PC-3 (cell line): ENCODE data around the gene NRIP2. TPM values are rescaled to one million over a fixed set of nuclear protein-coding genes. Genes with fewer than 3 reads are reported as not detected.

Experiments
- ATAC-seq: fragments of 200-7000 bp; cut with Tn5 transposase; 2 replicates; pipeline ENCODE4 v1.9.1; 2020; ENCODE audit warnings: mild to moderate bottlenecking, moderate library complexity
- BruUV-seq: library from RNA; stranded (reverse); fragments of 400-500 nt; replicated peaks from 2 replicates; lab custom pipeline; 2021; lab: Mats Ljungman, UMichigan
- CTCF ChIA-PET: fragments of 300-600 bp; sonication (Branson Sonifier 250); formaldehyde crosslinking; loops from one replicate; lab custom pipeline; 2022; ENCODE audit warnings: antibody characterized with exemption; lab: Charles Lee
- POLR2A ChIA-PET: fragments of 300-600 bp; sonication (Branson Sonifier 250); formaldehyde crosslinking; loops from one replicate; lab custom pipeline; 2022; ENCODE audit warnings: antibody characterized with exemption; ENCODE audit not compliant: unreplicated experiment; lab: Charles Lee
- DNase-seq: peaks from one replicate; pipeline ENCODE4 v3.0.0-alpha.2; 2015
- H2AFZ ChIP-seq: fragments of 300-600 bp; sonication (generic); 2 replicates; pipeline ENCODE4 v1.6.0; 2016; ENCODE audit warnings: antibody characterized with exemption, low read length
- H3F3A ChIP-seq: fragments of 300-600 bp; sonication (generic); one replicate; pipeline ENCODE4 v1.6.0; 2017; ENCODE audit warnings: antibody characterized with exemption, low read length, control low read depth, mild to moderate bottlenecking; ENCODE audit not compliant: unreplicated experiment
- H3K27ac ChIP-seq: fragments of 300-600 bp; sonication (generic); 2 replicates; pipeline ENCODE4 v1.5.1; 2016; ENCODE audit warnings: mild to moderate bottlenecking, low read length
- H3K27me3 ChIP-seq: fragments of 300-600 bp; sonication (generic); 2 replicates; pipeline ENCODE4 v1.6.1; 2016; ENCODE audit warnings: low read length, mixed read lengths
- H3K36me3 ChIP-seq: fragments of 300-600 bp; sonication (generic); 2 replicates; pipeline ENCODE4 v1.6.1; 2016; ENCODE audit warnings: low read depth, mixed run types, low read length, mixed read lengths
- H3K4me1 ChIP-seq: fragments of 300-600 bp; sonication (generic); 2 replicates; pipeline ENCODE4 v1.5.1; 2016; ENCODE audit warnings: low read length; ENCODE audit not compliant: insufficient read depth
- H3K4me2 ChIP-seq: fragments of 300-600 bp; sonication (generic); 2 replicates; pipeline ENCODE4 v1.6.0; 2016; ENCODE audit warnings: low read length
- H3K4me3 ChIP-seq: fragments of 300-600 bp; sonication (generic); 2 replicates; pipeline ENCODE4 v1.5.1; 2016; ENCODE audit warnings: mild to moderate bottlenecking, low read length, mixed read lengths
- H3K79me2 ChIP-seq: fragments of 300-600 bp; sonication (generic); 2 replicates; pipeline ENCODE4 v1.6.1; 2017; ENCODE audit warnings: low read length, mixed read lengths
- H3K9ac ChIP-seq: fragments of 300-600 bp; sonication (generic); 2 replicates; pipeline ENCODE4 v1.6.0; 2016; ENCODE audit warnings: mild to moderate bottlenecking, low read length
- H3K9me2 ChIP-seq: fragments of 300-600 bp; sonication (generic); replicated peaks from 2 replicates; pipeline ENCODE4 v1.6.1; 2016; ENCODE audit warnings: mixed run types, low read length, mixed read lengths
- H3K9me3 ChIP-seq: fragments of 300-600 bp; sonication (generic); 2 replicates; pipeline ENCODE4 v1.6.1; 2016; ENCODE audit warnings: low read length, mixed read lengths
- H4K20me1 ChIP-seq: fragments of 300-600 bp; sonication (generic); 2 replicates; pipeline ENCODE4 v1.6.1; 2016; ENCODE audit warnings: low read length, mixed read lengths
- EZH2 ChIP-seq: fragments of 300-600 bp; sonication (generic); IDR thresholded peaks from one replicate; pipeline ENCODE4 v1.6.1; 2017; ENCODE audit warnings: antibody characterized with exemption, mild to moderate bottlenecking, low read length; ENCODE audit not compliant: unreplicated experiment
- EZH2phosphoT487 ChIP-seq: fragments of 300-600 bp; sonication (generic); IDR thresholded peaks from 2 replicates; pipeline ENCODE4 v1.6.1; 2018; ENCODE audit warnings: mild to moderate bottlenecking, antibody characterized with exemption, low read length, borderline replicate concordance
- intact Hi-C: fragments of 100-400 bp; cut with micrococcal nuclease; formaldehyde crosslinking; loops from 2 replicates; pipeline ENCODE4 v1.9.0; 2023
- total RNA-seq: library from RNA; depleted of rRNA; stranded (reverse); fragments of >200 nt; gene quantifications from 2 replicates; pipeline ENCODE4 v1.2.3, GENCODE V29; 2014
- TF ChIP-seq, protein P1 (sequence below): fragments of 300-600 bp; sonication (generic); conservative IDR thresholded peaks from 2 replicates; pipeline ENCODE4 v1.5.1; 2017; ENCODE audit warnings: antibody characterized with exemption, low read depth, mild to moderate bottlenecking, low read length

NRIP2 gene
- total RNA-seq, 1 experiment from 2014 or later = not detected

DNA sequence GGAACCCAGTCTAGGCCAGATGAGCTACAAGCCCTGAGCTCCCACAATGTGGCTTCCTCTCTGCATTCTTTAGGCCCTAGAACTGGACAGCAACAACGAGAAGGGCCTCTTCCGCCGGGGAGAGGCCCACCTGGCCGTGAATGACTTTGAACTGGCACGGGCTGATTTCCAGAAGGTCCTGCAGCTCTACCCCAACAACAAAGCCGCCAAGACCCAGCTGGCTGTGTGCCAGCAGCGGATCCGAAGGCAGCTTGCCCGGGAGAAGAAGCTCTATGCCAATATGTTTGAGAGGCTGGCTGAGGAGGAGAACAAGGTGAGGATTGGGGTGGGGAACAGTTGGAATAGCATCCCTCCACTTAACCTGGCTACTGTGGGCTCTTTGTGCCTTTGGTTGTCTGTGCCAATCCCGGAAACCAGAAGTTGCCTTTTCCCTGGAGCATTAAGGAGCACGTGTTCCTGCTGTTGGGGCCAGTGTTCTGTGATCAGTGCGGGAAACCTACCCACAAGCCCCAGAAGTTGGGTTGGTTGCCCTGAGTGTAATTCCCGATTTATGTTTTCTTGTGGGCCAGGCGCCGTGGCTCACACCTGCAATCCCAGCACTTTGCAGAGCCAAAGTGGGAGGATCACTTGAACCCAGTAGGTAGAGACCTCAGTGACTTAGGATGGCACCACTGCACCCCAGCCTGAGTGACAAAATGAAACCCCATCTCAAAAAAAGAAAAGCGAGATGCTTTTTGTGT is 33.6 kb downstream of the NRIP2 start:
- ATAC-seq (no peak), DNase-seq (no peak)
- no TSS peak for BruUV-seq
- Histone ChIP-seq H3K4me3 (no peak overlapping the region), H3K9ac (no peak overlapping the region), H3K27ac (no peak overlapping the region), H3K9me2 (no peaks in the 10 kb centered on the region), H3K4me1 (peaks cover 14% of the 10 kb centered on the region), H3K27me3 (no peaks in the 10 kb centered on the region), H4K20me1 (peaks cover 25% of the 10 kb centered on the region), H3K79me2 (peaks cover 33% of the 10 kb centered on the region), H3F3A (peaks cover 4% of the 10 kb centered on the region), H3K9me3 (no peaks in the 10 kb centered on the region), H3K4me2 (no peak overlapping the region), H3K36me3 (peaks cover 76% of the 10 kb centered on the region), H2AFZ (no peak overlapping the region)
- CTCF ChIA-PET = no interaction called here
- intact Hi-C loops = no loop called here
- POLR2A ChIA-PET = interaction anchor here (0.7 kb wide), 1 partner anchor 132 kb away, joined by 4 read pairs; no protein-coding TSS in a partner anchor
- TF ChIP-seq, protein P1, sequence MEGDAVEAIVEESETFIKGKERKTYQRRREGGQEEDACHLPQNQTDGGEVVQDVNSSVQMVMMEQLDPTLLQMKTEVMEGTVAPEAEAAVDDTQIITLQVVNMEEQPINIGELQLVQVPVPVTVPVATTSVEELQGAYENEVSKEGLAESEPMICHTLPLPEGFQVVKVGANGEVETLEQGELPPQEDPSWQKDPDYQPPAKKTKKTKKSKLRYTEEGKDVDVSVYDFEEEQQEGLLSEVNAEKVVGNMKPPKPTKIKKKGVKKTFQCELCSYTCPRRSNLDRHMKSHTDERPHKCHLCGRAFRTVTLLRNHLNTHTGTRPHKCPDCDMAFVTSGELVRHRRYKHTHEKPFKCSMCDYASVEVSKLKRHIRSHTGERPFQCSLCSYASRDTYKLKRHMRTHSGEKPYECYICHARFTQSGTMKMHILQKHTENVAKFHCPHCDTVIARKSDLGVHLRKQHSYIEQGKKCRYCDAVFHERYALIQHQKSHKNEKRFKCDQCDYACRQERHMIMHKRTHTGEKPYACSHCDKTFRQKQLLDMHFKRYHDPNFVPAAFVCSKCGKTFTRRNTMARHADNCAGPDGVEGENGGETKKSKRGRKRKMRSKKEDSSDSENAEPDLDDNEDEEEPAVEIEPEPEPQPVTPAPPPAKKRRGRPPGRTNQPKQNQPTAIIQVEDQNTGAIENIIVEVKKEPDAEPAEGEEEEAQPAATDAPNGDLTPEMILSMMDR = no peak
- no peak for TF ChIP-seq EZH2
- TF ChIP-seq EZH2phosphoT487 = no peak

DNA sequence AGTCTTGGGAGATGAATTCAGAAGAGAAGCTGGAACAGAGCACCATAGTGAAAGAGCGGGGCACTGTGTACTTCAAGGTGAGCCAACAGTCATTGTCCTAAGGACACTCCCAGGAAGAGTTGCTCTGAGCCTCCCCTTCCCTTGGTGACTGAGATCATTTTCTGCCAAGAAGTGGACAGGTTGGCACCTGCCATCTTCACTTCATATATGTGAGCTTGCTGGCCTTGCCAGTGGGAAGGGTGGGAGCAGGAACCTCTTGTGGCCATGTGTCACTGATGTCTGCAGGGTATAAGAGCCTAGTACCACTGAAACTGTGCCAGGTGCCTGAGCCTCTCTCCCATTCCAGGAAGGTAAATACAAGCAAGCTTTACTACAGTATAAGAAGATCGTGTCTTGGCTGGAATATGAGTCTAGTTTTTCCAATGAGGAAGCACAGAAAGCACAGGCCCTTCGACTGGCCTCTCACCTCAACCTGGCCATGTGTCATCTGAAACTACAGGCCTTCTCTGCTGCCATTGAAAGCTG is 34.7 kb downstream of the NRIP2 start:
- Histone ChIP-seq H3K4me2 (no peak overlapping the region), H3K79me2 (peaks cover 40% of the 10 kb centered on the region), H3K4me3 (no peak overlapping the region), H3F3A (peaks cover 4% of the 10 kb centered on the region), H2AFZ (no peak overlapping the region), H3K4me1 (peaks cover 14% of the 10 kb centered on the region), H4K20me1 (peaks cover 29% of the 10 kb centered on the region), H3K9ac (no peak overlapping the region), H3K9me2 (no peaks in the 10 kb centered on the region), H3K9me3 (no peaks in the 10 kb centered on the region), H3K27me3 (no peaks in the 10 kb centered on the region), H3K27ac (no peak overlapping the region), H3K36me3 (peaks cover 72% of the 10 kb centered on the region)
- CTCF ChIA-PET = no interaction called here
- intact Hi-C loops = no loop called here
- no TSS peak for BruUV-seq
- DNase-seq (no peak), ATAC-seq (no peak)
- no peak for TF ChIP-seq EZH2phosphoT487
- no peak for TF ChIP-seq EZH2
- TF ChIP-seq, protein P1 = no peak
- POLR2A ChIA-PET = no interaction called here
